K562 (cell line): ENCODE data around the gene NEU1. TPM values are rescaled to one million over a fixed set of nuclear protein-coding genes. Genes with fewer than 3 reads are reported as not detected.

Source experiments
- CREBBP ChIP-seq: IDR thresholded peaks from one replicate; pipeline ENCODE4 v1.6.1; 2012; ENCODE audit warnings: low read depth, mild to moderate bottlenecking, control low read depth, inconsistent platforms, low read length
- EZH2 ChIP-seq: IDR thresholded peaks from 2 replicates; pipeline ENCODE4 v1.6.1; 2012; ENCODE audit warnings: low read depth, mild to moderate bottlenecking, inconsistent platforms, low read length, borderline replicate concordance
- KDM4B ChIP-seq, 2 experiments: fragments of 450-650 bp in 1 of 2; sonication (generic) in 1 of 2; IDR thresholded peaks; 2 replicates each; pipeline ENCODE4 v1.6.1; 2016 to 2017; ENCODE audit warnings: borderline replicate concordance in 2 of 2, antibody characterized with exemption in 1 of 2, low read depth in 1 of 2, mild to moderate bottlenecking in 1 of 2
- PRDM10 ChIP-seq: fragments of 450-650 bp; IDR thresholded peaks from 2 replicates; pipeline ENCODE4 v1.6.1; 2018; ENCODE audit not compliant: partially characterized antibody
- RAD21 ChIP-seq, 2 experiments: fragments of 250-450 bp in 1 of 2; fragments of 450-650 bp in 1 of 2; sonication (Bioruptor Pico) in 1 of 2; formaldehyde crosslinking in 1 of 2; IDR thresholded peaks in 1 of 2; conservative IDR thresholded peaks in 1 of 2; 2 replicates each; pipeline versions ENCODE4 v1.4.0 to v1.8.0; 2020 to 2022; ENCODE audit warnings: mild to moderate bottlenecking in 2 of 2, moderate library complexity in 1 of 2
- SLC30A9 ChIP-seq: fragments of 250-450 bp; sonication (Bioruptor Pico); IDR thresholded peaks from 2 replicates; pipeline ENCODE4 v1.8.0; 2022; ENCODE audit warnings: mild to moderate bottlenecking, moderate library complexity
- SNIP1 ChIP-seq: fragments of 450-650 bp; IDR thresholded peaks from 2 replicates; pipeline ENCODE4 v1.7.1; 2017; ENCODE audit warnings: low read depth, mild to moderate bottlenecking
- SREBF1 ChIP-seq: fragments of 150-350 bp; IDR thresholded peaks from 2 replicates; pipeline ENCODE4 v1.6.1; 2014; ENCODE audit warnings: antibody characterized with exemption, low read depth, low read length, borderline replicate concordance
- ZSCAN29 ChIP-seq: fragments of 450-650 bp; IDR thresholded peaks from 2 replicates; pipeline ENCODE4 v1.6.1; 2017
- polyA plus RNA-seq, 8 experiments: library from polyadenylated mRNA; depleted of rRNA in 4 of 8; stranded (reverse) in 5 of 8; unstranded in 3 of 8; fragments of >200 nt; fragmentation: Nextera tagmentation in 2 of 8; fragmentation: Illumina TruSeq in 1 of 8; extraction: Ambion mirVana in 2 of 8; extraction: Trizol in 1 of 8; gene quantifications; 2 replicates each; pipeline versions ENCODE4 v1.2.1 to v1.2.3, GENCODE V29; 2011 to 2014; ENCODE audit warnings: inconsistent platforms in 1 of 8, missing spikeins in 1 of 8
- total RNA-seq, 7 experiments: library from RNA; depleted of rRNA in 6 of 7; stranded (reverse); fragments of >200 nt in 6 of 7; fragmentation: Illumina TruSeq in 2 of 7; extraction: Trizol in 2 of 7; gene quantifications; 2 replicates each; pipeline versions ENCODE4 v1.2.1 to v1.2.3, GENCODE V29; 2011 to 2021; ENCODE audit warnings: low replicate concordance in 1 of 7
- TF ChIP-seq, protein P1 (sequence below): fragments of 450-650 bp; formaldehyde crosslinking; IDR thresholded peaks from 2 replicates; pipeline ENCODE4 v1.4.0; 2022; ENCODE audit warnings: missing genetic modification characterization
- TF ChIP-seq, protein P2 (sequence below): fragments of 250-450 bp; sonication (Bioruptor Pico); IDR thresholded peaks from 2 replicates; pipeline ENCODE4 v1.4.0; 2020
- TF ChIP-seq, protein P3 (sequence below): sonication (generic); formaldehyde crosslinking; IDR thresholded peaks from 2 replicates; pipeline ENCODE4 v1.8.1; 2023; ENCODE audit warnings: mild to moderate bottlenecking, missing genetic modification reagents, moderate library complexity

NEU1 gene
- total and polyA plus RNA-seq, 9 of the 15 experiments (the other 6 are each of a cell fraction or from before 2014, with no cell fraction given), result 14.8 to 67.8 (median 51.0) TPM

DNA sequence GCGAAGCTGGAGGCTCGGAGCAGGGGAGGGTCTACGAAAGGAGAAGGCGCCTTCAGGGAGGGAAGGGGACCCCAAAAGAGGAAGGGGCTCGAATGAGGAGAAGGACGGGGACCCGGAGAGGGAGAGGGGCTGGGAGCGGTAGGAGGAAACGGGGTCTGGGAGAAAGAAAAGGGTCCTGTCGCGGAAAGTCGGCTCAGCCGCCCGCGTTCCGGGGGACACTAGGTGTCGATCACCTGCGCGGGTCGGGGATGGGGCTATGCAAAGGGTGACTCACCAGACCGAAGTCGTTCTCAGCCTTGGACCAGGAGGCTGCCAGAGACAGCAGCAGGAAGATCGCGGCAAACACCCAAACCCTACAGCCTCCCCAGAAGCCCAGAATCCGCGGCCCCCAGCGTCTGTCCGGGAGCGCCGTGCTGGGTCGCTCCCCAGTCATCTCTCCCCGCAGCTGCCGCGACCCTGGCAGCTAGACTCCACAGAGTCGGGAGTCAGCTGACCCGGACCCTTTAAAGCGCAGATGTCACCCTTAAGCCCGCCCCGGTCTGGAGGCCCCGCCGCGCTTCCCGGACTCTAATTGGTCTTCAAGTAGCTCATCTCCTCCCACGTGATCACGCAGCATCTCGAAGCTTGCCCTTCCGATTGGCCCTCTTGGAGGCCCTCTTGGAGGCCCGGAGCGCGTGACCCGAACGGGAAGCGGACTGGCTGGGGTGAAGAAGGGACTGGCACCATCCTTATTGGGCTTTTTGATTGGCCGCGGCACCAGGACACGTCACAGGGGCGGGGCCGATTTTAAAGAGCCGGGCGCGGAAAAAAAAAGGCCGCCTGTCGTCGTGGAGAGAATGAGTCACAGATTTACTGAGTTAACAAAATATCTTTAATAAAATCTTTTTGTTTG is at the start of gene NEU1 (continued):
- TF ChIP-seq EZH2 (no peak), RAD21 (CRISPR knock-in tag; conservative IDR thresholded peaks at IDR 0.05 in 1 of 2, IDR thresholded peaks at IDR 0.05 in 1 of 2) (peak; percentile 19 to 32; a peak in 1 of 4 replicates), KDM4B (IDR thresholded peaks at IDR 0.05; ENCODE audit: borderline replicate concordance in 2 of 2, low read depth in 1 of 2) (peak in 1 of 2 experiments; percentile 69; a peak in 1 of 4 replicates), PRDM10 (no peak), SREBF1 (peak; percentile 94), SNIP1 (no peak), ZSCAN29 (no peak; the same call in 1 of the 2 replicates), SLC30A9 (CRISPR knock-in tag) (no peak), CREBBP (no peak)
- TF ChIP-seq, protein P1, sequence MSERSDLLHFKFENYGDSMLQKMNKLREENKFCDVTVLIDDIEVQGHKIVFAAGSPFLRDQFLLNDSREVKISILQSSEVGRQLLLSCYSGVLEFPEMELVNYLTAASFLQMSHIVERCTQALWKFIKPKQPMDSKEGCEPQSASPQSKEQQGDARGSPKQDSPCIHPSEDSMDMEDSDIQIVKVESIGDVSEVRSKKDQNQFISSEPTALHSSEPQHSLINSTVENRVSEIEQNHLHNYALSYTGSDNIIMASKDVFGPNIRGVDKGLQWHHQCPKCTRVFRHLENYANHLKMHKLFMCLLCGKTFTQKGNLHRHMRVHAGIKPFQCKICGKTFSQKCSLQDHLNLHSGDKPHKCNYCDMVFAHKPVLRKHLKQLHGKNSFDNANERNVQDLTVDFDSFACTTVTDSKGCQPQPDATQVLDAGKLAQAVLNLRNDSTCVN (CRISPR knock-in tag), result peak; percentile 85
- TF ChIP-seq, protein P2, sequence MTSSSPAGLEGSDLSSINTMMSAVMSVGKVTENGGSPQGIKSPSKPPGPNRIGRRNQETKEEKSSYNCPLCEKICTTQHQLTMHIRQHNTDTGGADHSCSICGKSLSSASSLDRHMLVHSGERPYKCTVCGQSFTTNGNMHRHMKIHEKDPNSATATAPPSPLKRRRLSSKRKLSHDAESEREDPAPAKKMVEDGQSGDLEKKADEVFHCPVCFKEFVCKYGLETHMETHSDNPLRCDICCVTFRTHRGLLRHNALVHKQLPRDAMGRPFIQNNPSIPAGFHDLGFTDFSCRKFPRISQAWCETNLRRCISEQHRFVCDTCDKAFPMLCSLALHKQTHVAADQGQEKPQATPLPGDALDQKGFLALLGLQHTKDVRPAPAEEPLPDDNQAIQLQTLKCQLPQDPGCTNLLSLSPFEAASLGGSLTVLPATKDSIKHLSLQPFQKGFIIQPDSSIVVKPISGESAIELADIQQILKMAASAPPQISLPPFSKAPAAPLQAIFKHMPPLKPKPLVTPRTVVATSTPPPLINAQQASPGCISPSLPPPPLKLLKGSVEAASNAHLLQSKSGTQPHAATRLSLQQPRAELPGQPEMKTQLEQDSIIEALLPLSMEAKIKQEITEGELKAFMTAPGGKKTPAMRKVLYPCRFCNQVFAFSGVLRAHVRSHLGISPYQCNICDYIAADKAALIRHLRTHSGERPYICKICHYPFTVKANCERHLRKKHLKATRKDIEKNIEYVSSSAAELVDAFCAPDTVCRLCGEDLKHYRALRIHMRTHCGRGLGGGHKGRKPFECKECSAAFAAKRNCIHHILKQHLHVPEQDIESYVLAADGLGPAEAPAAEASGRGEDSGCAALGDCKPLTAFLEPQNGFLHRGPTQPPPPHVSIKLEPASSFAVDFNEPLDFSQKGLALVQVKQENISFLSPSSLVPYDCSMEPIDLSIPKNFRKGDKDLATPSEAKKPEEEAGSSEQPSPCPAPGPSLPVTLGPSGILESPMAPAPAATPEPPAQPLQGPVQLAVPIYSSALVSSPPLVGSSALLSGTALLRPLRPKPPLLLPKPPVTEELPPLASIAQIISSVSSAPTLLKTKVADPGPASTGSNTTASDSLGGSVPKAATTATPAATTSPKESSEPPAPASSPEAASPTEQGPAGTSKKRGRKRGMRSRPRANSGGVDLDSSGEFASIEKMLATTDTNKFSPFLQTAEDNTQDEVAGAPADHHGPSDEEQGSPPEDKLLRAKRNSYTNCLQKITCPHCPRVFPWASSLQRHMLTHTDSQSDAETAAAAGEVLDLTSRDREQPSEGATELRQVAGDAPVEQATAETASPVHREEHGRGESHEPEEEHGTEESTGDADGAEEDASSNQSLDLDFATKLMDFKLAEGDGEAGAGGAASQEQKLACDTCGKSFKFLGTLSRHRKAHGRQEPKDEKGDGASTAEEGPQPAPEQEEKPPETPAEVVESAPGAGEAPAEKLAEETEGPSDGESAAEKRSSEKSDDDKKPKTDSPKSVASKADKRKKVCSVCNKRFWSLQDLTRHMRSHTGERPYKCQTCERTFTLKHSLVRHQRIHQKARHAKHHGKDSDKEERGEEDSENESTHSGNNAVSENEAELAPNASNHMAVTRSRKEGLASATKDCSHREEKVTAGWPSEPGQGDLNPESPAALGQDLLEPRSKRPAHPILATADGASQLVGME (CRISPR knock-in tag), result peak; percentile 96
- TF ChIP-seq, protein P3, sequence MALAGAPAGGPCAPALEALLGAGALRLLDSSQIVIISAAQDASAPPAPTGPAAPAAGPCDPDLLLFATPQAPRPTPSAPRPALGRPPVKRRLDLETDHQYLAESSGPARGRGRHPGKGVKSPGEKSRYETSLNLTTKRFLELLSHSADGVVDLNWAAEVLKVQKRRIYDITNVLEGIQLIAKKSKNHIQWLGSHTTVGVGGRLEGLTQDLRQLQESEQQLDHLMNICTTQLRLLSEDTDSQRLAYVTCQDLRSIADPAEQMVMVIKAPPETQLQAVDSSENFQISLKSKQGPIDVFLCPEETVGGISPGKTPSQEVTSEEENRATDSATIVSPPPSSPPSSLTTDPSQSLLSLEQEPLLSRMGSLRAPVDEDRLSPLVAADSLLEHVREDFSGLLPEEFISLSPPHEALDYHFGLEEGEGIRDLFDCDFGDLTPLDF, result peak; percentile 79; the same call in 1 of the 2 replicates
